IPS-18a (cell line): ENCODE measurements around the gene WDSUB1.

ENCODE experiments used
- H3K27ac ChIP-seq: one replicate; pipeline ENCODE4 v1.5.1; 2013; ENCODE audit warnings: low read length
- H3K27me3 ChIP-seq: one replicate; pipeline ENCODE4 v1.6.1; 2013; ENCODE audit warnings: mild to moderate bottlenecking, low read length; ENCODE audit not compliant: control insufficient read depth, insufficient read depth
- H3K36me3 ChIP-seq: one replicate; pipeline ENCODE4 v1.6.1; 2013; ENCODE audit warnings: low read depth, low read length; ENCODE audit not compliant: control insufficient read depth
- H3K4me1 ChIP-seq: one replicate; pipeline ENCODE4 v1.6.1; 2013; ENCODE audit warnings: low read depth, low read length; ENCODE audit not compliant: control insufficient read depth
- H3K4me3 ChIP-seq: one replicate; pipeline ENCODE4 v1.5.1; 2013; ENCODE audit warnings: low read length
- H3K9ac ChIP-seq: one replicate; pipeline ENCODE4 v1.6.1; 2013; ENCODE audit warnings: mild to moderate bottlenecking, low read length, moderate library complexity
- H3K9me3 ChIP-seq: one replicate; pipeline ENCODE4 v1.6.1; 2013; ENCODE audit warnings: low read depth, low read length; ENCODE audit not compliant: control insufficient read depth

Gene WDSUB1

DNA sequence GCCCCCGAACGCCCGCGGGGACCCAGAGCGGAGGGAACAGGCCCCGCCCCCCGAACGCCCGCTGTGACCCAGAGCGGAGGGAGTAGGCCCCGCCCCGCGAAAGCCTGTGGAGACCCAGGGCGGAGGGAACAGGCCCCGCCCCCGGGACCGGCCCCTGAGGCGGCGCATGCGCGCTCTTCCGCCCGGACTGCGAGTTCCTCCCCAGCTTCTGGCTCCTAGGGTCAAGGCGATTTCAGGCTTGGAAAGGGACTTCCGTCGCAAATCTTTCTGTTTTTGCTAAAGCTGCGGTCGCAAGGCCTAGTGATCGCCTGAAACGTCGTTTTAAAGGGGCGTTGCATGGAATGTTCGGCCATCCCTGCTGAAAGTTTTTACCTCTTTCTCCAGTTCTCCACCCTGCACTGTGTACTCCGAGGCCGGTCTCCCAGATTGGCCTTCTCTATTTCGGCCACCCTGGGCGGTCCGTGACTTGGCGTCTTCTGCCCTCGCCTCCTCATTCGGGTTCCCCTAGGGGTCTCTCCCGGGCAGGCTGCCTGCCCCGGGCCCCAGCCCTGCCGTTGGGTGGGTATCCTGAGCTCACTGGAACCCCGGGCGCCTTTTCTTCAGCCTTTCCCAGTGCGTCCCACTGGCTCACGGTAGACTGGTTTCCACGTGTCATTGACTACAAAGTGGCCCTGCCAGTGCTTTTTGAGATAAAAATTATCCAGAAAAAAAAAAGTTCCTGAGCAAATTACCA, 372 bp upstream of the WDSUB1 start:
- no peaks in the 10 kb centered on the region for H3K36me3 ChIP-seq

DNA sequence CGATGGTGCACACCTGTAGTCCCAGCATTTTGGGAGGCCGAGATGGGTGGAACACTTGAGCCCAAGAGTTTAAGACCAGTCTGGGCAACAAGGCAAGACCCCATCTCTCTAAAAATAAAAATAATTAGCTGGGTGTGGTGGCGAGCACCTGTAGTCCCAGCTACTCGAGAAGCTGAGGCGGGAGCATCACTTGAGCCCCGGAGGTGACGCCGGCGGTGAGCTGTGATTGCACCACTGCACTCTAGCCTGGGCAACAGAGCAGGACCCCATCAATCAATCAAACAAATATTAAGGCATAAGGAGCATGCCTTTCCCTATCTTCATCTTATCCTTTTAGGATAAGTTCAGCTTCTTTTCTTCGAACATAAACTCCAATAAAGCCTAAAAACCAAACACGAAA, 1.1 kb downstream of the WDSUB1 start:
- no peak overlapping the region for H3K9ac ChIP-seq
- no peak overlapping the region for H3K27ac ChIP-seq

More for the DNA sequence above, 372 bp upstream of the WDSUB1 start:
- peak overlapping the region; percentile 93 for H3K27ac ChIP-seq
- H3K9me3 ChIP-seq, result no peaks in the 10 kb centered on the region
- H3K4me3 ChIP-seq, result peak overlapping the region; percentile 88
- H3K4me1 ChIP-seq, result peaks cover 6% of the 10 kb centered on the region
- peak overlapping the region; percentile 88 for H3K9ac ChIP-seq
- H3K27me3 ChIP-seq, result no peaks in the 10 kb centered on the region

DNA sequence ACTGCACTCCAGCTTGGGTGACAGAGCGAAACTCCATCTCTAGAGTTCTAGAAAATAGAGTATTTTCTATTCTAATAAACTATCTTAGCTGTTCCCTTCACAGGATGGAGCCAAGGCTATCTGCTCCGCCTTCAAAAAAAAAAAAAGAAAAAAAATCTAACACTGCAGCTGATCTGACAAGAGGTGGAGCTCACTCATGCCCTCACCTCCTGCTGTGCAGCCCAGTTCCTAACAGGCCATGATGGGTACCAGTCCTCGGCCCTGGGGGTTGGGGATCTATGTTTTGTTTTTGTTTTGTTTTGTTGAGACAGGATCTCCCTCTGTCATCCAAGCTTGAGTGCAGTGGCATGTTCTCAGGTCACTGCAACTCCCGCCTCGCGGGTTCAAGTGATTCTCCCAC, 3.0 kb downstream of the WDSUB1 start:
- H3K4me1 ChIP-seq, result peaks cover 6% of the 10 kb centered on the region

More for the DNA sequence above, 1.1 kb downstream of the WDSUB1 start:
- H3K36me3 ChIP-seq, result no peaks in the 10 kb centered on the region
- no peaks in the 10 kb centered on the region for H3K9me3 ChIP-seq
- H3K4me1 ChIP-seq, result peaks cover 6% of the 10 kb centered on the region
- no peaks in the 10 kb centered on the region for H3K27me3 ChIP-seq
- H3K4me3 ChIP-seq, result peak overlapping the region; percentile 88

DNA sequence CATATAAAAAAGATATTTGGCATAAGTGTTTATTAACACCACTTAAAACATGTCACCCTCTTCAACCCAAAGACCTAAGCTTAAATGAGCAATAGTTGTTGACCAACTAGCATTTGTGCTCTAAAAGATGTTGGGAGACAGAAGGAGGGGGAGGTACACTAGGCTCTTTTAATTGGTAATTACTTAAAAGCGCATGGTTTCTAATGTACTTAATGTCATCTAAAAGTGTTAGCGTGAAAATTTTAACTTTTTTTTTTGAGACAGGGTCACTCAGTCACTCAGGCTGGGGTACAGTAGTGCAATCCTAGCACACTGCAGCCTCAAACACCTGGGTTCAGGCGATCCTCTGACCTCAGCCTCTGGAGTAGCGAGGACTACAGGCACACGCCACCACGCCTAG, 5.5 kb downstream of the WDSUB1 start:
- no peaks in the 10 kb centered on the region for H3K27me3 ChIP-seq

More for the DNA sequence above, 3.0 kb downstream of the WDSUB1 start:
- H3K27ac ChIP-seq, result no peak overlapping the region
- no peak overlapping the region for H3K4me3 ChIP-seq
- no peak overlapping the region for H3K9ac ChIP-seq
- H3K27me3 ChIP-seq, result no peaks in the 10 kb centered on the region
- no peaks in the 10 kb centered on the region for H3K36me3 ChIP-seq
- no peaks in the 10 kb centered on the region for H3K9me3 ChIP-seq

DNA sequence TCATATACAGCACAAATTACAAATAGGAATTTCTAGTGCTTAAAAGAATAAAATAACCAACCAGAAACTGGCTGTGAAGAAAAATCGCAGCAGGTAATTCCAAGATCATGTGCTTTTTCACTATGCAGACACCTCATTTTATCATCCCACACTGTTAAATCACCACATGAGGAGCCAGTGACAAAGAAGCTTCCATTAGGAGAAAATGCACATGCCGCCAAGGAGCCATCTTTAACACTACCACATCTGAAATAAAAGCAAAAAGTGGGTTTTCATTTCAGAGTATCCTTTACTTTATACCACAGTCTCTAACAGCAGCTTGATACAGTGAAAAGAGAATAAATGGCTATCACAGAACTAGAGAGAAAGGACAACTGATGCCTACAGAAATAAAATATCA, 6.8 kb downstream of the WDSUB1 start:
- Histone ChIP-seq H3K9me3 (no peaks in the 10 kb centered on the region), H3K36me3 (no peaks in the 10 kb centered on the region), H3K27me3 (no peaks in the 10 kb centered on the region), H3K4me3 (no peak overlapping the region), H3K27ac (no peak overlapping the region), H3K9ac (no peak overlapping the region), H3K4me1 (no peaks in the 10 kb centered on the region)

More for the DNA sequence above, 5.5 kb downstream of the WDSUB1 start:
- H3K4me3 ChIP-seq, result no peak overlapping the region
- H3K4me1 ChIP-seq, result no peaks in the 10 kb centered on the region
- H3K9ac ChIP-seq, result no peak overlapping the region
- no peaks in the 10 kb centered on the region for H3K9me3 ChIP-seq
- H3K36me3 ChIP-seq, result no peaks in the 10 kb centered on the region
- no peak overlapping the region for H3K27ac ChIP-seq

DNA sequence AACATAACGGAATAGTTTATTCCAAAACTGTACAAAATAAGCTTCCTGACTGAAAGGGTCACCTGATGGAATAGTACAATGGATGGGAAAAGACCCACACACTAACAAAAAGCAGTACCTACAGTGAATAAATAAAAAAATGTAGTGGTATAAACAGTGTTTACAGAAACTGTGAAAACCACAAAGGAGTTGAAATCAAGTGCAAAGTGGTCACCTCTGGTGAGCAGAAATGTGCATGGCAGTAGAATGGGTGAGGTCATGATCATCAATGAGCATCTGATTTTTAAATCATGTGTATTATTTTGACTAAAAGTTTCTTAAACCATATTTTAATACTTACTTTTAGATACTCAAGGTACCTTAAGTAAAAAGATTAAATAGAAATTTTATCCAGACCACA, 11.4 kb downstream of the WDSUB1 start:
- no peak overlapping the region for H3K27ac ChIP-seq
- no peak overlapping the region for H3K4me3 ChIP-seq
- no peaks in the 10 kb centered on the region for H3K4me1 ChIP-seq
- no peak overlapping the region for H3K9ac ChIP-seq
- no peaks in the 10 kb centered on the region for H3K27me3 ChIP-seq
- no peaks in the 10 kb centered on the region for H3K36me3 ChIP-seq
- H3K9me3 ChIP-seq, result no peaks in the 10 kb centered on the region

DNA sequence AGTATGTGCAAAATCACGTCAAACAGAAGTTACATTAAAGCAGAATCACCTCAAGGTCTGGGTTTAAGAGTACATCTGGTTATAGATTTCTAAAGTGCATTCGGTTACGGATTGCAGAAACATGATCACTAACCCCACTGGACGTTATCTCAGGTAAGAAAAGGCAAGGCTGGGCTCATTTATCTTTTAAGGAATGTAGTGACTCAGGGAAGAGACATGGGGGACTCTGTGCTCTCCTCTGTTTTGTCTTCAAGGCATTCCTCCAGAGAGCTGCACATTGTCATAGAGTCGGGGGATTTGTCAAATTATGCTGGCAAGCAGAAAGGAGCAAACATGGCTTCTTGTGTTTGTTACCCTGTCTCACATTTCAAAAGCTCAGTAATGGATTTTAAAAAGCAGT, 14.3 kb downstream of the WDSUB1 start:
- Histone ChIP-seq H3K4me1 (no peaks in the 10 kb centered on the region), H3K27ac (no peak overlapping the region), H3K9me3 (no peaks in the 10 kb centered on the region), H3K9ac (no peak overlapping the region), H3K27me3 (no peaks in the 10 kb centered on the region), H3K36me3 (no peaks in the 10 kb centered on the region), H3K4me3 (no peak overlapping the region)

DNA sequence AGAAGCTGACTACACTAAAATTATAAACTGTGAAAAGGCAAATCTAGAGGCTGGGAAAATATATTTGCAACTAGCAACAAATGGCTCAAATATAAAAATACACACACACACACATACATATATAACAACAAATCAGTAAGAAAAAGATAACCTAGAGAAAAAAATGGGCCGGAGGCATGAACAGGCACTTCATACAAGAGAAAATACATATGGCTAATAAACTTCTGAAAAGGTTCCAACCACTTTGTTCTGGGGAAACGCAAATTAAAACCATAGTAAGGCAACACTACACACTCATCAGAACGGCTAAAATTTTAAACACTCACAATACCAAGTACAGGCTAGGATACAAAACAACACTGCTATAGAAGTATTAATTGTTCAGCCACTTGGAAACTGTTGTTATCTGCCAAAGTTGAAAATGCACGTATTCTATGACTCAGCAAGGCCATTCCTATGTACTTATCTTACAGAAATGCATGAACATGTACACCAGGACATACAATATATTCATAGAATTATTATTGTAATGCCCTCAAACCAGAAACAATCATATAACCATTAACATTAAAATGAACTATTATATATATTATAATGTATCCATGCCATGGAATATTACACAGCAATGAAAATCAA, 15.6 kb downstream of the WDSUB1 start:
- Histone ChIP-seq H3K27me3 (no peaks in the 10 kb centered on the region), H3K9me3 (no peaks in the 10 kb centered on the region)

DNA sequence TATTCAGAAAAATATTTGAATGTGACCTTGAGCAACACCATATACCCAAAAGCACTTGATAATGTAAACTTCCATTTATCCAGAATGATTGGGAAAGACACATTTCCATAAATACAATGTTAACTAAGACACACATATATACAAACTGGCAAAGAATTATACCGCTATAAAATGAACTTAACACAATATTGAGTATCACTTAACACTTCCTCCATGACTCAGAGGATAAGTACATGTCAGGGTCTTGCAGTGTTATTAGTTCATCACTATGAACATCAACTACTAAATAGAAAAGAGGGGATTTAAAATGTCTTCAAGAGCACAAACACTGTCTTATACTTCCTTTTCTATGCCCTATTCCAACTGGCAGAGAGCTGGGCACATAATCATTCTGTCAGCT, 18.6 kb downstream of the WDSUB1 start:
- no peak overlapping the region for H3K27ac ChIP-seq
- no peak overlapping the region for H3K9ac ChIP-seq
- H3K4me1 ChIP-seq, result no peaks in the 10 kb centered on the region
- no peaks in the 10 kb centered on the region for H3K36me3 ChIP-seq
- no peak overlapping the region for H3K4me3 ChIP-seq
- H3K9me3 ChIP-seq, result no peaks in the 10 kb centered on the region
- H3K27me3 ChIP-seq, result no peaks in the 10 kb centered on the region

More for the DNA sequence above, 15.6 kb downstream of the WDSUB1 start:
- no peaks in the 10 kb centered on the region for H3K36me3 ChIP-seq
- no peak overlapping the region for H3K9ac ChIP-seq
- no peaks in the 10 kb centered on the region for H3K4me1 ChIP-seq
- no peak overlapping the region for H3K27ac ChIP-seq
- no peak overlapping the region for H3K4me3 ChIP-seq

DNA sequence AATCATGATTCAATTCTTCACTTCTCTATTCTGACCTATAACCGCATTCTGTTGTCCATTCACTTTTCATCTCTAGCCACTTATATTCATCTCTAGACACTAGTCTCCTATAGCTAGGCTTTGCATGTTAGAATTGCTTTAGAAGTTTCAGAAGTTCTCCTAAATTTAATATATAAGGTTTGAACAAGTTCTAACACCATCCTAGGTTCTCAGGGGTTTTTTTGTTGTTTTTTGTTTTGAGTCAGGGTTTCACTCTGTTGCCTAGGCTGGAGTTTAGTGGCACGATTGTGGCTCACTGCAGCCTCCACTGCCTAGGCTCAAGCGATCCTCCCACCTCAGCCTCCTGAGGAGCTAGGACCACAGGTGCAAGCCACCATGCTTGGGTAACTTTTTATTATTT, 19.9 kb downstream of the WDSUB1 start:
- H3K4me3 ChIP-seq, result no peak overlapping the region
- no peaks in the 10 kb centered on the region for H3K9me3 ChIP-seq
- no peaks in the 10 kb centered on the region for H3K27me3 ChIP-seq
- H3K4me1 ChIP-seq, result no peaks in the 10 kb centered on the region
- no peak overlapping the region for H3K27ac ChIP-seq
- H3K36me3 ChIP-seq, result no peaks in the 10 kb centered on the region
- H3K9ac ChIP-seq, result no peak overlapping the region

DNA sequence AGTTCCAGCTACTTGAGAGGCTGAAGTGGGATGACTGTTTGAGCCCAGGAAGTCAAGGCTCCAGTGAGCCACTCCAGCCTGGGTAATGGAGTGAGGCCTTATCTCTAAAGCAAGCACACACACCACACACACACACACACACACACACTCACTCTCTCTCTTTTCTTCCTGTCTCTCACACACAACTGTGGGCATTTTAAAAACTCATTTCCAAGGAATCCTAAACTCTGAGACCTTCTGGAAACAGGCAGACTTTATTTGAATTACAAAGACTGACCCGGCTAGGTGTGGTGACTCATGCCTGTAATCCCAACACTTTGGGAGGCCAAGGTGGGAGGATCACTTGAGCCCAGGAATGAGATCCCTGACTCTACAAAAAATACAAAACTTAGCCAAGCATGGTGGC, 21.3 kb downstream of the WDSUB1 start:
- Histone ChIP-seq H3K9ac (no peak overlapping the region), H3K27me3 (no peaks in the 10 kb centered on the region), H3K4me3 (no peak overlapping the region), H3K27ac (no peak overlapping the region), H3K36me3 (no peaks in the 10 kb centered on the region), H3K9me3 (no peaks in the 10 kb centered on the region), H3K4me1 (no peaks in the 10 kb centered on the region)

DNA sequence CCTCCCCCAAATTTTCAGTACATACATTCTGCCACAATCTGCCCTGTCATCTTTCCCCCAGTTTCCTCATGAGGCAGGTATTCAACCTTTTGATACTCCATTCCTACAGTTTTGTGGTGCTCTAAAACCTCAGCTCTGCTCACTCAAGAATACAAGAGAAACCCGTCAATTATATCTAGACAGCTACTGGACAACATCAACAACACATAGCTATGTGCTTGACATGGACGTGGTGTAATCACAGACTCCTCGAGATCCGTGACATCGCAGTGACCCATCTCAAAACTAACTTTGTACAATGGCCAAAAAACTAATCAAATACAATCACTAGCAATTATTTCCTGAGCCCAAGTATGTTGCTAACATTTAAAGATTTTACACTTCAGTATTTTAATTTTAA, 23.6 kb downstream of the WDSUB1 start:
- no peak overlapping the region for H3K4me3 ChIP-seq
- no peaks in the 10 kb centered on the region for H3K9me3 ChIP-seq
- H3K4me1 ChIP-seq, result no peaks in the 10 kb centered on the region
- no peaks in the 10 kb centered on the region for H3K27me3 ChIP-seq
- no peak overlapping the region for H3K27ac ChIP-seq
- no peaks in the 10 kb centered on the region for H3K36me3 ChIP-seq
- H3K9ac ChIP-seq, result no peak overlapping the region
